Thyroid gland (tissue), 4 donors: Measurements from ENCODE around the gene S100A16.

Experiments
- CTCF ChIP-seq, 6 experiments: fragments of 200-600 bp in 3 of 6; fragments of 450-650 bp in 3 of 6; sonication (generic) in 3 of 6; IDR thresholded peaks; one replicate each; pipeline ENCODE4 v1.5.1; 2016 to 2019; ENCODE audit warnings: antibody characterized with exemption in 6 of 6, mild to moderate bottlenecking in 2 of 6, inconsistent platforms in 1 of 6, moderate library complexity in 1 of 6
- POLR2A ChIP-seq, 2 donors: fragments of 450-650 bp; IDR thresholded peaks; one replicate each; pipeline ENCODE4 v1.6.1; 2017; ENCODE audit warnings: antibody characterized with exemption in 2 of 2, mild to moderate bottlenecking in 2 of 2, moderate library complexity in 1 of 2

DNA sequence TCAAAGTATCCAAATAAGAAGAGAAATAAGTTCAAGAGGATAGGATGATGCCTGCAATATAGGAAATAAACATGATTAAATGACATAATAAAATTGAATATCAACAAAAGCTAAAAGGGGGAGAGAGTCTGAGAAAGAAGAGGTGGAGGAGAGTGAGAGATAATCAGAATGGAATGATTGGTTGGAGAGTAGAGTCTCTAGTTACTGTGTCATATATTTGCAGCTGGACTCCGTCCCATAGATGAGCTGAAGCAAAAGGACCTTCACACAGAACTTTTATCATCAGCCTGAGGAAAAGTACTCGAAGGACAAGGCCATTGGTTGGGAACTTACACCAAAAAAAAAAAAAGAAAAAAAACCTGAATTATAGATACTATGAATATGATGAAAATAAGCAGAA, 24.5 kb downstream of the S100A16 start:
- TF ChIP-seq CTCF (IDR thresholded peaks at IDR 0.05) (no peak), POLR2A (IDR thresholded peaks at IDR 0.05) (no peak)
